GM12878 (cell line): Measurements from ENCODE around the gene RPS6KA3. TPM values are rescaled to one million over a fixed set of nuclear protein-coding genes. Genes with fewer than 3 reads are reported as not detected.

Experiments used
- ATAC-seq: fragments of 200-7000 bp; cut with Tn5 transposase; 3 replicates; pipeline ENCODE4 v1.9.1; 2020; ENCODE audit warnings: mild to moderate bottlenecking, moderate library complexity
- BruUV-seq: library from RNA; stranded (reverse); fragments of 400-500 nt; replicated peaks from 2 replicates; lab custom pipeline; 2021; lab: Mats Ljungman, UMichigan
- CTCF ChIA-PET: fragments of 300-600 bp; sonication (Branson Sonifier 250); formaldehyde crosslinking; extraction: SDS; loops from one replicate; lab custom pipeline; 2021; ENCODE audit warnings: inconsistent platforms; lab: Yijun Ruan, JAX
- POLR2A ChIA-PET: fragments of 350-600 bp; formaldehyde crosslinking; extraction: SDS; loops from one replicate; lab custom pipeline; 2021; ENCODE audit warnings: inconsistent platforms; lab: Charles Lee
- RAD21 ChIA-PET: fragments of 300-600 bp; sonication (Branson Sonifier 250); formaldehyde crosslinking; loops from one replicate; lab custom pipeline; 2023; ENCODE audit warnings: antibody characterized with exemption; ENCODE audit not compliant: unreplicated experiment; lab: Charles Lee
- SMC1A ChIA-PET: fragments of 300-600 bp; sonication (Branson Sonifier 250); formaldehyde crosslinking; loops from one replicate; lab custom pipeline; 2023; ENCODE audit not compliant: unreplicated experiment, uncharacterized antibody; lab: Charles Lee
- DNase-seq: peaks from one replicate; pipeline ENCODE4 v3.0.0-alpha.2; 2011; ENCODE audit warnings: low read depth, low spot score
- FAIRE-seq: peaks from 3 replicates; lab custom pipeline; 2011; peaks lifted over from hg19 to GRCh38; lab: Jason Lieb, UNC
- H2AFZ ChIP-seq: 2 replicates; pipeline ENCODE4 v1.6.0; 2011; ENCODE audit warnings: low read depth, low read length, control low read depth; ENCODE audit not compliant: control insufficient read depth
- H3K27ac ChIP-seq: 2 replicates; pipeline ENCODE4 v1.5.1; 2011; ENCODE audit warnings: control low read depth; ENCODE audit not compliant: control insufficient read depth, insufficient read depth
- H3K27me3 ChIP-seq, 2 experiments: replicated peaks in 1 of 2; 2 replicates each; pipeline versions ENCODE4 v1.6.0 to v1.6.1; 2011; ENCODE audit warnings: low read length in 1 of 2; ENCODE audit not compliant: control insufficient read depth in 2 of 2, insufficient read depth in 2 of 2
- H3K36me3 ChIP-seq, 2 experiments: 2 replicates each; pipeline ENCODE4 v1.5.1; 2011; ENCODE audit warnings: low read length in 1 of 2; ENCODE audit not compliant: control insufficient read depth in 2 of 2, insufficient read depth in 2 of 2
- H3K4me1 ChIP-seq: 2 replicates; pipeline ENCODE4 v1.6.1; 2011; ENCODE audit warnings: mild to moderate bottlenecking, low read length, moderate library complexity, mixed read lengths; ENCODE audit not compliant: control insufficient read depth, insufficient read depth
- H3K4me2 ChIP-seq: 2 replicates; pipeline ENCODE4 v1.6.0; 2011; ENCODE audit warnings: control low read depth; ENCODE audit not compliant: control insufficient read depth, insufficient read depth
- H3K4me3 ChIP-seq: fragments of 200-600 bp; sonication (generic); 2 replicates; pipeline ENCODE4 v1.5.1; 2016
- H3K79me2 ChIP-seq: 2 replicates; pipeline ENCODE4 v1.6.0; 2011; ENCODE audit warnings: low read length; ENCODE audit not compliant: control insufficient read depth, insufficient read depth
- H3K9ac ChIP-seq: 2 replicates; pipeline ENCODE4 v1.8.0; 2011; ENCODE audit warnings: low read length, control low read depth, mixed read lengths; ENCODE audit not compliant: control insufficient read depth, insufficient read depth
- H3K9me3 ChIP-seq: replicated peaks from 3 replicates; pipeline ENCODE4 v1.5.1; 2011; ENCODE audit warnings: mild to moderate bottlenecking, low read length; ENCODE audit not compliant: control insufficient read depth, insufficient read depth
- H4K20me1 ChIP-seq: 2 replicates; pipeline ENCODE4 v1.6.0; 2011; ENCODE audit not compliant: control insufficient read depth, insufficient read depth
- ASH2L ChIP-seq: fragments of 300-600, 200-600 bp; sonication (generic); IDR thresholded peaks from 2 replicates; pipeline ENCODE4 v1.6.1; 2017; ENCODE audit warnings: low read depth, mild to moderate bottlenecking, borderline replicate concordance
- ATF3 ChIP-seq: IDR thresholded peaks from 2 replicates; pipeline ENCODE4 v1.6.1; 2011; ENCODE audit warnings: low read depth, mild to moderate bottlenecking, low read length, moderate library complexity, borderline replicate concordance; ENCODE audit errors: extremely low read depth
- BACH1 ChIP-seq: fragments of 450-650 bp; IDR thresholded peaks from 2 replicates; pipeline ENCODE4 v1.6.1; 2017; ENCODE audit warnings: mild to moderate bottlenecking, borderline replicate concordance
- CBX5 ChIP-seq: sonication (generic); IDR thresholded peaks from 2 replicates; pipeline ENCODE4 v1.6.1; 2016; ENCODE audit warnings: low read depth, moderate library complexity, mild to moderate bottlenecking, inconsistent platforms
- CHD4 ChIP-seq: fragments of 200-600 bp; sonication (generic); IDR thresholded peaks from 2 replicates; pipeline ENCODE4 v1.6.1; 2016; ENCODE audit warnings: mild to moderate bottlenecking
- ESRRA ChIP-seq: IDR thresholded peaks from 2 replicates; pipeline ENCODE4 v1.6.1; 2012; ENCODE audit warnings: mild to moderate bottlenecking, low read length, improper control_type of control experiment
- FOXK2 ChIP-seq: fragments of 450-650 bp; IDR thresholded peaks from 2 replicates; pipeline ENCODE4 v1.6.1; 2017; ENCODE audit warnings: mild to moderate bottlenecking, moderate library complexity
- JUNB ChIP-seq: IDR thresholded peaks from 2 replicates; pipeline ENCODE4 v1.6.1; 2016; ENCODE audit warnings: antibody characterized with exemption, mild to moderate bottlenecking
- MTA3 ChIP-seq: IDR thresholded peaks from 2 replicates; pipeline ENCODE4 v1.6.1; 2012; ENCODE audit warnings: low read length, inconsistent platforms, borderline replicate concordance
- POLR2AphosphoS5 ChIP-seq: IDR thresholded peaks from 2 replicates; pipeline ENCODE4 v1.6.1; 2011; ENCODE audit warnings: mild to moderate bottlenecking, low read length, inconsistent platforms
- RCOR1 ChIP-seq: conservative IDR thresholded peaks from 2 replicates; pipeline ENCODE4 v1.6.1; 2012; ENCODE audit warnings: low read depth, low read length, improper control_type of control experiment
- RELA ChIP-seq: fragments of 450-650 bp; IDR thresholded peaks from 2 replicates; pipeline ENCODE4 v1.8.0; 2014; ENCODE audit warnings: borderline replicate concordance; ENCODE audit not compliant: partially characterized antibody
- SP1 ChIP-seq: IDR thresholded peaks from one replicate; pipeline ENCODE4 v1.6.1; 2011; ENCODE audit warnings: low read depth, low read length
- TAF1 ChIP-seq: IDR thresholded peaks from 2 replicates; pipeline ENCODE4 v1.6.1; 2011; ENCODE audit warnings: mild to moderate bottlenecking, low read depth, low read length, borderline replicate concordance
- USF1 ChIP-seq: IDR thresholded peaks from 2 replicates; pipeline ENCODE4 v1.6.1; 2011; ENCODE audit warnings: borderline replicate concordance, low read depth, mild to moderate bottlenecking, moderate library complexity, mixed read lengths, low read length; ENCODE audit not compliant: insufficient read depth; ENCODE audit errors: extremely low read length
- WRNIP1 ChIP-seq: IDR thresholded peaks from 2 replicates; pipeline ENCODE4 v1.6.1; 2011; ENCODE audit warnings: low read depth, low read length, improper control_type of control experiment, borderline replicate concordance
- ZBED1 ChIP-seq: IDR thresholded peaks from 2 replicates; pipeline ENCODE4 v1.6.1; 2016; ENCODE audit warnings: borderline replicate concordance
- WGBS: methylation state at CpG from one replicate; pipeline ENCODE4 v1.1.6; 2016; ENCODE audit warnings: low lambda C conversion rate; ENCODE audit not compliant: insufficient replicate concordance, insufficient coverage; ENCODE audit errors: missing lambda C conversion rate; 5-methylcytosine and 5-hydroxymethylcytosine counted together
- in situ Hi-C: fragments of 300-500 bp; cut with MboI; formaldehyde crosslinking; loops from 9 replicates; pipeline ENCODE4 v1.14.3; 2018; ENCODE audit warnings: mixed read lengths
- intact Hi-C: fragments of 100-400 bp; cut with micrococcal nuclease; formaldehyde crosslinking; loops from one replicate; pipeline ENCODE4 v1.14.2; 2022; ENCODE audit not compliant: unreplicated experiment
- polyA plus RNA-seq, 11 experiments: library from polyadenylated mRNA; depleted of rRNA in 4 of 11; unstranded in 6 of 11; stranded (reverse) in 5 of 11; fragments of >200 nt; fragmentation: Nextera tagmentation in 4 of 11; fragmentation: Illumina TruSeq in 1 of 11; extraction: Ambion mirVana in 4 of 11; extraction: Trizol in 1 of 11; gene quantifications; 1 replicate in 1 of 11; 2 replicates in 10 of 11; pipeline versions ENCODE4 v1.2.1 to v1.2.3, GENCODE V29; 2011 to 2016; ENCODE audit warnings: inconsistent platforms in 2 of 11, missing spikeins in 2 of 11, low read depth in 1 of 11
- total RNA-seq, 4 experiments: library from RNA; depleted of rRNA in 3 of 4; stranded (reverse); fragments of >200 nt in 3 of 4; fragmentation: Illumina TruSeq in 1 of 4; extraction: Trizol in 1 of 4; gene quantifications; 2 replicates each; pipeline versions ENCODE4 v1.2.1 to v1.2.3, GENCODE V29; 2013 to 2021

RPS6KA3 gene
- total and polyA plus RNA-seq, 10 of the 15 experiments (the other 5 are each of a cell fraction or from before 2014, with no cell fraction given): 2.8 to 35.6 (median 15.8) TPM

GRCh38 chrX:20128670-20129069 is 138.0 kb downstream of the RPS6KA3 start:
- TF ChIP-seq ASH2L (no peak), FOXK2 (no peak), RELA (no peak), POLR2AphosphoS5 (no peak), MTA3 (no peak), WRNIP1 (no peak), TAF1 (no peak), SP1 (no peak), ZBED1 (no peak), BACH1 (no peak), CBX5 (no peak), CHD4 (no peak), JUNB (no peak), ESRRA (no peak), USF1 (no peak), ATF3 (no peak), RCOR1 (no peak)
- no TSS peak for BruUV-seq
- FAIRE-seq (no peak), DNase-seq (no peak), ATAC-seq (no peak)
- ChIA-PET CTCF (interaction anchor here (1.2 to 2.6 kb wide), 2 partner anchors 67 to 224 kb away, joined by 3 to 10 read pairs; no protein-coding TSS in a partner anchor), SMC1A (interaction anchor here (1.0 to 1.8 kb wide), 5 partner anchors 9 to 757 kb away, joined by 3 to 4 read pairs (median 3); no protein-coding TSS in a partner anchor), POLR2A (no interaction called here), RAD21 (interaction anchor here (1.4 kb wide), 1 partner anchor 10 kb away, joined by 4 read pairs; no protein-coding TSS in a partner anchor)
- Histone ChIP-seq H3K9ac (no peak overlapping the region), H3K36me3 (peaks cover 2 to 26% of the 10 kb centered on the region in 2 experiments), H3K9me3 (no peaks in the 10 kb centered on the region), H3K4me1 (no peaks in the 10 kb centered on the region), H4K20me1 (no peaks in the 10 kb centered on the region), H3K27me3 (no peaks in the 10 kb centered on the region), H3K27ac (no peak overlapping the region), H3K4me2 (no peak overlapping the region), H2AFZ (no peak overlapping the region), H3K4me3 (no peak overlapping the region), H3K79me2 (no peaks in the 10 kb centered on the region)
- WGBS: 90% methylated on average over 4 of the region's 4 CpGs
- intact Hi-C loops (no loop called here), in situ Hi-C loops (no loop called here)
